Measurements from ENCODE around the gene IL17RA.

The IL17RA gene

DNA sequence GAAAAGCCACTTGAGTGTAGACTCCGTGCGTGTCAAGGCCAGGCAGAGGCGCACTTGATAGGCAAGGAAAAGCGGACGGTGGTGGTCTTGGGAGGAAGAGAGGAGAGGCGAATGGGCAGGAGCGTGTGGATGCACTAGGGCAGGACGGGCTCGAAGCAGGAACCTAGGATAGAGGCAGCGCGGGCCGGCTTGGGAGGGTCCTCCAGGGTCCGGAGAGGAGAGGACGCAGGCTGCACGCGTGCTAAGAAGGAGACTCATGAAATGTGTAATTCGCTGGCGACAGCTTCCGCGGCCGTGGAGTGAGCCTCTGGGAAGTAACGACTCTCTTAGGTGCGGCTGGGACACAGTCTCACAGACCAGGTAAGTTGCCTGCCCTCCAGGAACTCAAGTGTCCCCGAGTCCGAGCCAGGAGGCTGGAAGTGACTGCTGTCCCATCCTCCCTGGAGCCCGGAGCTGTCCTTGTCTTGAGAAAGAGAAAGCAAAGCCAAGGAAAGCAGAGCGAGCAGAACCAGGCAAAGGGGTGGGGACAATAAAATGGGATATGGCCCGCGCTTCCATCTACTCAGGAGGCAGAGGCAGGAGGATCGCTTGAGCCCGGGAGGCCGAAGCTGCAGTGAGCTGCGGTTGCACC lies 874 bp upstream of the IL17RA start:
- no peak for DNase-seq (ENCODE audit: low read depth)

- DNase-seq (ENCODE audit: low read depth) = peak; percentile 42
Measured at GRCh38 chr22:17085277-17086181, 729 bp downstream of the IL17RA start.

DNA sequence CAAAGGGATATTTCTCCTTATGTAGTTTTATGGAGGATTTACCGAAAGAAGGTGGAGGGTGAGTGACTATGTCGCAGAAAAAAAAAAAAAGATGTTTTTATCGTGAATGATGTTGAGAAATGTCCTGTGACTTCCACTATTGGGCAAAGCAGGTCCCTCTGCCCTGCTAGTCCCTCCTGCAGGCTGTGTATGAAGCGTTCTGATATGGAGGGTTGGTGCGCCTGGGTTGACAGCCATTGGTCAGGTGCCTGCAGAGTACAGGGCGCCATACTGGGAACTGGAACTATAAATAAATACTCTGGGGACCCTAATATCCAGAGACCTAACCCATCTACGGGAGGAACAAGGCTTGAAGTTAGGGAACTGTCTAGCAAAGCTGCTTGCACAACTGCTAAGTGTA lies 1.5 kb downstream of the IL17RA start:
- DNase-seq (ENCODE audit: low read depth) = no peak

DNA sequence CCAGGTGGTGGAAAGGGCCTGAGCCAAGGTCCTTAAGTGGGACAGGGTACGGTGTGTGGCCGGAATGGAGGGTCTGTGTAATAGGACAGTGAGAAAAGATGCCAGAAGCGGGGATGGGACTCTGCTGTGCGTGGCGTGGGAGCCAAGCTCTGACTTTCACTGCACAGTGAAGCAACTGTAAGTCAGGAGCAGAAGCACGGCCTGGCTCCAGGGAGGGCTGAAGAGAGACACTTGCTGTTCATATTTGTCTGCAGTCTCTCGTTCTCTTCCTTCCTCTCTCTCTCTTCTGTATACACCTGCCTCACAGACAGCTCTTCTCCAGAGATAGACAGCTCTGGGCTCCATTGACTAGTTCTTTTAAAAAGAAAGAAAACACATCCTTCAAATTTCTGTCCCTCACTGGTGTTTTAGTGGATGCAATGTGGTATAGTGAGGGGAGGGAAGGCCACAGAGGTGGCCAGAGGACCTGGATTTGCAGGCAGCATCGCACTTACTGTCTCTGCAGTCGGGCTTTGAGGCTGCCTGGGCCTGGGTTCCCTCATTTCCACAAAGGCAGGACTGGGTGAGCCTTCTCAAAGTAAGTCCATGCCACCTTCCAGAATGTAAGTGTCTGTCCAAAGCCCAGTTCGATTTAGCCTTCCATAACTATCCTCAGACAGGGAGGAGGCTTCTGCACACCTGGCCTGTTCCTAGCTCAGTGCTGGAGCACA lies 2.1 kb downstream of the IL17RA start:
- no peak for DNase-seq (ENCODE audit: low read depth)

- peak; percentile 35 for DNase-seq (ENCODE audit: low read depth)
Measured at GRCh38 chr22:17087498-17088131, 2.8 kb downstream of the IL17RA start.

- DNase-seq (ENCODE audit: low read depth) = no peak
Measured at GRCh38 chr22:17090550-17090949, 5.8 kb downstream of the IL17RA start.

GRCh38 chr22:17091851-17092250 lies 7.1 kb downstream of the IL17RA start:
- DNase-seq (ENCODE audit: low read depth) = no peak

DNA sequence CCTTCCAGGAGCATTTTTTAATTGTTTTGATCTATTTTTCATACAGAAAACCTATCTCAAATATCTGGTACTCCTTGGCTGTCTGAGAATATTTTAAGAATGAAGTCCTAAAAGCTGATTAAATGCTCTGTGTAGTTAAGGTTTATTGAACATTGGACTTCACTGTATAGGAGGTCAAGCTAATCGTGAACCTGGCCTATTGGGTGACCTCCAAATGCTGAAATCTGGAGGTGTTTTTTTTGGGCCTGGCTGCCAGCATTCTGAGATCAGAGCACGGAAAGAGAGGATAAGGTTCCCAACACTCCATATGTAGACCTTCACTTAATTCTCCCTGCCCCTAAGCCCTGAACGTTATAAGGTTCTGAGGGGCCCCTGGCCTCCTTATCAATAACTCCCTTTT lies 8.3 kb downstream of the IL17RA start:
- no peak for DNase-seq (ENCODE audit: low read depth)

DNA sequence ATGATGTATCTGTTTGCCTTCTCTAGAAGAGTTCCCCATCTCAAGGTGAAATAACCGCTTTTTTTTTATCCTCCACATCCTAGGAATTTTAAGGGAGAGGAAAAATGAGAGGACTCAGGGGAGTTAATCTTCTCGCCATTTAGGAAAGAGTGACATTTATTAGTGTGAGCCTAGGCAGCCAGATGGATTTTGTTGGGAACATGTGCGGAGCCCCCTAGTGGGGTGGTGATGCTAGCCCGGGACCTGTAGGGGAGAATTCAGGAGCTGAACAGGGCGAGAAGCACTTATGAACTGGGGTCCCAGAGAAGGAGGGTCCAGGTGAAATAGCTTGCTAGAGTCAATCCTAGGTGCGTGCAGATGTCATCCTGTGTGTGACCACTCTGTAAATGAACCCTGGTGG lies 10.7 kb downstream of the IL17RA start:
- no peak for DNase-seq (ENCODE audit: low read depth)

DNA sequence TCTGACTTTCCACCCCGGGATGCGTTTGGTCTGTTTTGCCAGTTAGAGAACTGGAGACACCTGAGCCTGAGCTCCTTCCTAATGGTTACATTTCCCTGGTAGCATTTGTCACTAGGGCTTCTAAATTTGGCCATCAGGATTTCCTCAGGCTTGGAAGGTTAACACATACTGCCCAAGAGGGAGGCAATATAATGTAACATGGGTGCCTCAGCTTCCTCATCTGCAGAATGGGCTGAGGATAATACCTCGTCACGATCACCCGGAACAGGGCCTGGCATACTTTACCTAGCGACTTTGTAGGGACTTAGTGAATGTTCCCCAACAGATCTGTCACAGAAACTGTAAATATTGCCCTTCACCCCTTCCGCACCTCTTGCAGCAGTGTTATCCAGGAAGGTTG lies 11.3 kb downstream of the IL17RA start:
- no peak for DNase-seq (ENCODE audit: low read depth)

- DNase-seq (ENCODE audit: low read depth) = no peak
Measured at GRCh38 chr22:17097062-17097461, 12.3 kb downstream of the IL17RA start.

- no peak for DNase-seq (ENCODE audit: low read depth)
Measured at GRCh38 chr22:17097701-17098100, 12.9 kb downstream of the IL17RA start.

DNA sequence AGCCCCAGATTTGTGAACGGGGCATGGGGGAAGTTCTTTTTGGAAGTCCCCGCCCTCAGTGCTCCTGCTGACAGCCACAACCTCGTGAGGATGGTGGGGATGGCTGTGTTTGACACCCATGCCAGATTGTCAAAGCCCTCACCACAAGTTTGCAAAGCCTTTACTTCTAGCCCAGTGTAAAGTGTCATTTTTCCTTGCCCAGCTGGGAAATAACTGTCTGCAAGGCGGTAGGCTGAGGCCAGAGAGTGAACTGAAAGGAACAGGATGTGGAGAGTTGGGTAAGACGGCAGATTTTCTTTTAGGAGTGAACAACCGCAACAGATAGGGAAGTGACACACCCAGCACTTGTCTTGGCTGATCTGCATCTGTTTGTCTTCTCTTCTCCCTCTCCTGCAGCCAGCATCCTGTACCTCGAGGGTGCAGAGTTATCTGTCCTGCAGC lies 13.6 kb downstream of the IL17RA start:
- no peak for DNase-seq (ENCODE audit: low read depth)

- no peak for DNase-seq (ENCODE audit: low read depth)
Measured at GRCh38 chr22:17100621-17101020, 15.8 kb downstream of the IL17RA start.

DNA sequence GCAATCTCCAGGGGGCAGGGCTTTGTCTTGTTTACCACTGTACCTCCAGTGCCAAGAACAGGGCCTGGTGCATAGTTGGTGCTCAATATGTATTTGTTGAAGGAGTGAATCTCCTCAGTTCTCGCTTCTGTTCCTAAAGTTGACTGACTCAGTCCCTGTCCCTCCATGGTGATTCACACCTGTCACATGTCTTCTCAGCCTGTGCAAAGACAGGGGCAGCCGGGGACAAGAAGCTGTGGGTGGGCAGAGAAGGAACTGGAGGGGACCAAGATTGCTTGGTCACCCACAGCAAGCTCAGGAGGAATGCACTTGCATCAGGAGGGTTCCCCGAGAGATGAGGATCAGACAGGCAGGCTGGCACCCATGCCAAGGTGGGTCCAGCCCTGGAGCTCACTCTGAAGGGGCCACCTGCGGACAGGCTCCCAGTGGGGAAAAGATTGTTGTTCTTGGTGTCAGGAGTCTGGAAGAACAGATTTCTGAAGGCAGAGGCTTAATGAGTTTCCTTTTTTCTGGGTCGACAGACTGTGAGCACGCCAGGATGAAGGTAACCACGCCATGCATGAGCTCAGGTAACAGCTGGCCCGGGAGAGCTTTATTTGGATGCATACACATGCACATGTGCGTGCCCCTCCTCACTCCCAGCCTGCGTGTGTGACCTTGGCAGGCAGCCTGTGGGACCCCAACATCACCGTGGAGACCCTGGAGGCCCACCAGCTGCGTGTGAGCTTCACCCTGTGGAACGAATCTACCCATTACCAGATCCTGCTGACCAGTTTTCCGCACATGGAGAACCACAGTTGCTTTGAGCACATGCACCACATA lies 16.9 kb downstream of the IL17RA start:
- DNase-seq (ENCODE audit: low read depth) = no peak

- no peak for DNase-seq (ENCODE audit: low read depth)
Measured at GRCh38 chr22:17102297-17102667, 17.5 kb downstream of the IL17RA start.

- DNase-seq (ENCODE audit: low read depth) = no peak
Measured at GRCh38 chr22:17103351-17103750, 18.6 kb downstream of the IL17RA start.

DNA sequence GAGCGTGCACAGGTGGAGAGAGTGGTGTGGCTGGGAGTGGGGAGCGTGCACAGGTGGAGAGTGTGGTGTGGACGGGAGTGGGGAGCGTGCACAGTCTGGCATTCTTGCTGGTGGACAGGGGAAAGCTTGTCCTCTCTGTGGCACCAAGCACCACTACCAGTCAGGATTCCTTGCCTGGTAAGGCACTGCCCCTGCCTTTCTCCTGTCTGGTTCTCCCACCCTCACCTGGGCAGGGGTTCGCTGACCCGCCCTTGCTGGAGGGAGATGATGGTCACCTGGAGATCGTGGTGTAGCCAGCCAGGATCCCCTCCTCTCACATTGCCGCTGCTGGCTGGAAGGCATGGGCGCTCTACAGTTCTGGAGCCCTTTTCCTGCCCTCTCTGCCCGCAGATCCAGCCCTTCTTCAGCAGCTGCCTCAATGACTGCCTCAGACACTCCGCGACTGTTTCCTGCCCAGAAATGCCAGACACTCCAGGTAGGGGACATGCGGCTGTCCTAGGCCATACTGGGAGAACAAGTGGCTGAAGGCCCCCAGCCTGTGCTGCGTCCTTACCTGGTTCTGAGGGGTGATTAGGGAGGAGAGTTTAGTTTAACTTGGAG lies 19.6 kb downstream of the IL17RA start:
- DNase-seq (ENCODE audit: low read depth) = no peak

- DNase-seq (ENCODE audit: low read depth) = no peak
Measured at GRCh38 chr22:17105143-17106129, 20.6 kb downstream of the IL17RA start.
